OCI-LY1 (cell line): ENCODE results near the gene RPH3AL.

ENCODE experiments used
- H2AFZ ChIP-seq: fragments of 200-600 bp; sonication (generic), shearing (Covaris generic); 2 replicates; pipeline ENCODE4 v1.6.0; 2014; ENCODE audit warnings: antibody characterized with exemption, mild to moderate bottlenecking, low read length
- H3F3A ChIP-seq: fragments of 200-600 bp; sonication (generic), shearing (Covaris generic); 2 replicates; pipeline ENCODE4 v1.6.0; 2014; ENCODE audit warnings: mild to moderate bottlenecking, antibody characterized with exemption, low read length, moderate library complexity; ENCODE audit not compliant: insufficient read depth
- H3K27ac ChIP-seq: fragments of 200-600 bp; sonication (generic); 2 replicates; pipeline ENCODE4 v1.5.1; 2014; ENCODE audit warnings: low read length, mixed run types, mild to moderate bottlenecking, low read depth; ENCODE audit not compliant: poor library complexity, severe bottlenecking
- H3K27me3 ChIP-seq: fragments of 200-600 bp; sonication (generic); 2 replicates; pipeline ENCODE4 v1.6.0; 2014; ENCODE audit warnings: antibody characterized with exemption, mild to moderate bottlenecking, low read length, moderate library complexity; ENCODE audit not compliant: insufficient read depth
- H3K36me3 ChIP-seq: fragments of 200-600 bp; sonication (generic); 2 replicates; pipeline ENCODE4 v1.6.1; 2014; ENCODE audit warnings: mild to moderate bottlenecking, antibody characterized with exemption, low read length, moderate library complexity, mixed read lengths; ENCODE audit not compliant: insufficient read depth
- H3K4me1 ChIP-seq: fragments of 200-600 bp; sonication (generic); 2 replicates; pipeline ENCODE4 v1.5.1; 2014; ENCODE audit warnings: mild to moderate bottlenecking, low read length, moderate library complexity; ENCODE audit not compliant: insufficient read depth, severe bottlenecking
- H3K4me2 ChIP-seq: fragments of 200-600 bp; sonication (generic), shearing (Covaris generic); 2 replicates; pipeline ENCODE4 v1.6.1; 2014; ENCODE audit warnings: low read length
- H3K4me3 ChIP-seq: fragments of 200-600 bp; sonication (generic); 2 replicates; pipeline ENCODE4 v1.5.1; 2014; ENCODE audit warnings: low read length, low read depth, mild to moderate bottlenecking, mixed read lengths; ENCODE audit not compliant: poor library complexity, severe bottlenecking
- H3K79me2 ChIP-seq: fragments of 200-600 bp; shearing (Covaris generic); 2 replicates; pipeline ENCODE4 v1.6.1; 2016; ENCODE audit warnings: mixed run types, low read length, mixed read lengths; ENCODE audit not compliant: insufficient read depth
- H3K9ac ChIP-seq: fragments of 200-600 bp; sonication (generic), shearing (Covaris generic); 2 replicates; pipeline ENCODE4 v1.6.1; 2014; ENCODE audit warnings: mild to moderate bottlenecking, low read length, mixed read lengths
- H3K9me2 ChIP-seq: fragments of 200-600 bp; sonication (generic), shearing (Covaris generic); 2 replicates; pipeline ENCODE4 v1.6.1; 2014; ENCODE audit warnings: low read depth, mild to moderate bottlenecking, low read length, mixed read lengths
- H3K9me3 ChIP-seq: fragments of 200-600 bp; shearing (Covaris generic); 2 replicates; pipeline ENCODE4 v1.6.1; 2014; ENCODE audit warnings: low read length, mixed read lengths
- H4K20me1 ChIP-seq: fragments of 200-600 bp; sonication (generic), shearing (Covaris generic); 2 replicates; pipeline ENCODE4 v1.6.0; 2016; ENCODE audit warnings: mild to moderate bottlenecking, low read length; ENCODE audit not compliant: insufficient read depth
- EZH2 ChIP-seq: fragments of 200-600 bp; sonication (generic), shearing (Covaris generic); IDR thresholded peaks from 2 replicates; pipeline ENCODE4 v1.8.0; 2017; ENCODE audit warnings: borderline replicate concordance, mixed run types, mild to moderate bottlenecking, antibody characterized with exemption, low read length, moderate library complexity, mixed read lengths
- TF ChIP-seq, protein P1 (sequence below): fragments of 200-600 bp; sonication (generic), shearing (Covaris generic); IDR thresholded peaks from 2 replicates; pipeline ENCODE4 v1.5.1; 2017; ENCODE audit warnings: mild to moderate bottlenecking, antibody characterized with exemption, low read length, moderate library complexity, mixed read lengths

RPH3AL gene

DNA sequence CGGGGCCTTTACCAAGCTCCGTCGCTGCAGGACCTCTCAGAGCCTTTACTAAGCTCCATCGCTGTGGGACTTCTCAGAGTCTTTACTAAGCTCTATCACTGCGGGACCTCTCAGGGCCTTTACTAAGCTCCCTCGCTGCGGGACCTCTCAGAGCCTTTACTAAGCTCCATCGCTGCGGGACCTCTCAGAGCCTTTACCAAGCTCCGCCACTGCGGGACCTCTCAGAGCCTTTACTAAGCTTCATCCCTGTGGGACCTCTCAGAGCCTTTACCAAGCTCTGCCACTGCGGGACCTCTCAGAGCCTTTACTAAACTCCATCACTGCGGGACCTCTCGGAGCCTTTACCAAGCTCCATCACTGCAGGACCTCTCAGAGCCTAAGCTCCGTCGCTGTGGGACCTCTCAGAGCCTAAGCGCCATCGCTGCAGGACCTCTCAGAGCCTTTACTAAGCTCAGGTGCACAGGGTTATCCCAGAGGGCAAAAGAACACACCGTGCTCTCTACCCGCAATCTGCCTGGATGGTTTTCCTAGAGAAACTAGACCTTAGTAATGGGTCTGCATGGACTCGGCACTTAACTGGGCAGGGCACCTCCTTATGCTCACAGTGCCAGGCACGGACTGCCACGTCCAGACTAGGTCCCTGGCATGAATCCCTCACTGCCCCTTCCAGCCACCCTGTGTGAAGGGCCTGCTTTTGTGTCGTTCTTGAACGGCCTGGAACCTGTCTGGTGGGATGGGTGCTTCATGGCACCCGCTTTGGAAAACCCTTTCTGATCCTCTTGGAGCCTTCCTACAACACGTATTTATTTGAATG is 101.9 kb downstream of the RPH3AL start:
- H3K9me2 ChIP-seq: no peaks in the 10 kb centered on the region
- TF ChIP-seq, protein P1, sequence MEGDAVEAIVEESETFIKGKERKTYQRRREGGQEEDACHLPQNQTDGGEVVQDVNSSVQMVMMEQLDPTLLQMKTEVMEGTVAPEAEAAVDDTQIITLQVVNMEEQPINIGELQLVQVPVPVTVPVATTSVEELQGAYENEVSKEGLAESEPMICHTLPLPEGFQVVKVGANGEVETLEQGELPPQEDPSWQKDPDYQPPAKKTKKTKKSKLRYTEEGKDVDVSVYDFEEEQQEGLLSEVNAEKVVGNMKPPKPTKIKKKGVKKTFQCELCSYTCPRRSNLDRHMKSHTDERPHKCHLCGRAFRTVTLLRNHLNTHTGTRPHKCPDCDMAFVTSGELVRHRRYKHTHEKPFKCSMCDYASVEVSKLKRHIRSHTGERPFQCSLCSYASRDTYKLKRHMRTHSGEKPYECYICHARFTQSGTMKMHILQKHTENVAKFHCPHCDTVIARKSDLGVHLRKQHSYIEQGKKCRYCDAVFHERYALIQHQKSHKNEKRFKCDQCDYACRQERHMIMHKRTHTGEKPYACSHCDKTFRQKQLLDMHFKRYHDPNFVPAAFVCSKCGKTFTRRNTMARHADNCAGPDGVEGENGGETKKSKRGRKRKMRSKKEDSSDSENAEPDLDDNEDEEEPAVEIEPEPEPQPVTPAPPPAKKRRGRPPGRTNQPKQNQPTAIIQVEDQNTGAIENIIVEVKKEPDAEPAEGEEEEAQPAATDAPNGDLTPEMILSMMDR: no peak
- TF ChIP-seq EZH2: no peak
- H3K4me3 ChIP-seq: no peak overlapping the region
- no peaks in the 10 kb centered on the region for H4K20me1 ChIP-seq
- H3K4me1 ChIP-seq: no peaks in the 10 kb centered on the region
- H3K9me3 ChIP-seq: no peaks in the 10 kb centered on the region
- H3K27me3 ChIP-seq: no peaks in the 10 kb centered on the region
- no peaks in the 10 kb centered on the region for H3F3A ChIP-seq
- H3K27ac ChIP-seq: no peak overlapping the region
- H3K79me2 ChIP-seq: no peaks in the 10 kb centered on the region
- H3K9ac ChIP-seq: no peak overlapping the region
- no peak overlapping the region for H2AFZ ChIP-seq
- H3K4me2 ChIP-seq: no peak overlapping the region
- H3K36me3 ChIP-seq: no peaks in the 10 kb centered on the region

DNA sequence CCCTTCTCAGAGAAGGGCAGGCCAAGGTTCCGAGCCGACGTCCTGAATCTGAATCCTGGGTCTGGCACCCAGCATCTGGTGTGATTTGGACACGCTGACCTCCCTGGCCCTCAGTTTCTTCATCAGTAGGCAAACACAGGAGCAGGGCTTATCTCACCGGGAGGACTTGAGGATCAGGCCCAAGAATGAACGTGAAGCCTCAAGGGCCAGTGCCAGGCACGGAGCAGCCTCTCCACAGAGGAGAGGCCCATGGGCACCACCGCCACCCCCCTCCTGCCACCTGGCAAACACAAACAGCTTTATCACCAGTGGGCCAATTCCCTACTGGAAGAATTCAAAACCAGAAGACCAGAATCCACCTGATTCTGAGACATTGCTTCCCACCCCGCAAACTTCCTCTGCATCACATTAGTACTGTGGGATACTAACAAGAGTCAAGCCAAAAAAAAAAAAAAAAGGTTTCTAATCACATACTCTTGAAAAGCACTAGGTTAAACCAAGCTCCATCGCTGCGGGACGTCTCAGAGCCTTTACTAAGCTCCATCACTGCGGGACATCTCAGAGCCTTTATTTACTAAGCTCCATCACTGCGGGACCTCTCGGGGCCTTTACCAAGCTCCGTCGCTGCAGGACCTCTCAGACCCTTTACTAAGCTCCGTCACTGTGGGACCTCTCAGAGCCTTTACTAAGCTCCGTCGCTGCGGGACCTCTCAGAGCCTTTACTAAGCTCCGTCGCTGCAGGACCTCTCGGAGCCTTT is 103.2 kb downstream of the RPH3AL start:
- H3K36me3 ChIP-seq: no peaks in the 10 kb centered on the region
- no peaks in the 10 kb centered on the region for H3K27me3 ChIP-seq
- H3K9ac ChIP-seq: no peak overlapping the region
- H3K4me2 ChIP-seq: no peak overlapping the region
- H3K27ac ChIP-seq: no peak overlapping the region
- H3F3A ChIP-seq: no peaks in the 10 kb centered on the region
- H3K4me1 ChIP-seq: no peaks in the 10 kb centered on the region
- no peaks in the 10 kb centered on the region for H3K9me2 ChIP-seq
- H2AFZ ChIP-seq: no peak overlapping the region
- no peaks in the 10 kb centered on the region for H3K79me2 ChIP-seq
- no peaks in the 10 kb centered on the region for H4K20me1 ChIP-seq
- no peaks in the 10 kb centered on the region for H3K9me3 ChIP-seq
- H3K4me3 ChIP-seq: no peak overlapping the region
- TF ChIP-seq, protein P1: no peak
- TF ChIP-seq EZH2: no peak

DNA sequence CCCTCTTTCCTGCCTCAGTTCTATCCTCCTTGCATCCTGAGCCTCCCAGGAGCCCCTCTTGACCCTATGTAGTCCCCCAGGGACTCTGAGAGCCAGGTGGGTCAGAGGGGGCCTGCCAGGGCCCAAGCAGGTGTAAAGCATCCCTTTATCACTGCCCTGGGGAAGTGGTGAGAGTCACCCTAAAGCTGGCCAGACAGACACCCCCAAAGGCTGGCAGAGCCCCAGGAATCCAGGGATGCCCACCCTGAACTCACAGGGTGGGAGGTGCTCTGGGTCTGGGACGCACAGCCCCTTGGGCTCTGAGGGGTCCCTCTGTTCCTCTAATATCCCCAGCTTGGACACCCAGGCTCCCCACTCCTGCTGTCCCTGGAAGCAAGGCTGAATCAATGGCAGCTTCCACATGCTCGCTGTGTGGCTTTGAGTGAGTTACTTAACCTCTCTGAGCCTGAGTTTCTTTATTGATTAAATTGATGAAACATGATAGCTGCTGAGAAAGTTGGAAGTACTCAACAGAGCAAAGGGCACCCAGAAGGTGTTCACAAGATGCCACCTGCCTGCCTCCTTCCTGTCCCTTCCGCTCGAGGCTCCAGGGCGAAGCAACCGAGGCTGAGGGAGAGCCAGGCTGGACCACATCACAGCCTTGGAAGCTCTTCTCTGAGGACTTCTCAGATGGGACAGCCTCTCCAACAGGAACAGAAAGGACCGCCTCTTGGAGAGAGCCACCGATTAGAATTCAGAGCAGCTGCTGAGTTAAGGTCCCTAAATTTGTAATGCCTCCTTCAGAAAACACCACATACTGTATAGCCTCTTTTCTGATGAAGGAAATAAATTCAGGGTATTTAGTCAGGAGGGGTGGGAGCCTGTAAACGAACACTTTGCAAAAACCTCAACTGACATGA is 104.0 kb downstream of the RPH3AL start:
- Histone ChIP-seq H3K36me3 (no peaks in the 10 kb centered on the region), H3K9me3 (no peaks in the 10 kb centered on the region), H3K4me1 (no peaks in the 10 kb centered on the region), H3K9ac (no peak overlapping the region), H3K4me3 (no peak overlapping the region), H2AFZ (no peak overlapping the region), H3K9me2 (no peaks in the 10 kb centered on the region), H3K27me3 (no peaks in the 10 kb centered on the region), H3F3A (peaks cover 5% of the 10 kb centered on the region; the same call in 1 of the 2 replicates), H3K4me2 (no peak overlapping the region), H4K20me1 (no peaks in the 10 kb centered on the region), H3K27ac (no peak overlapping the region), H3K79me2 (no peaks in the 10 kb centered on the region)
- TF ChIP-seq, protein P1: no peak
- TF ChIP-seq EZH2: no peak
